Measurements from ENCODE around the gene FGF2.

GRCh38 chr4:122814426-122814825 is 12.2 kb upstream of the FGF2 start:
- TF ChIP-seq, protein P1, sequence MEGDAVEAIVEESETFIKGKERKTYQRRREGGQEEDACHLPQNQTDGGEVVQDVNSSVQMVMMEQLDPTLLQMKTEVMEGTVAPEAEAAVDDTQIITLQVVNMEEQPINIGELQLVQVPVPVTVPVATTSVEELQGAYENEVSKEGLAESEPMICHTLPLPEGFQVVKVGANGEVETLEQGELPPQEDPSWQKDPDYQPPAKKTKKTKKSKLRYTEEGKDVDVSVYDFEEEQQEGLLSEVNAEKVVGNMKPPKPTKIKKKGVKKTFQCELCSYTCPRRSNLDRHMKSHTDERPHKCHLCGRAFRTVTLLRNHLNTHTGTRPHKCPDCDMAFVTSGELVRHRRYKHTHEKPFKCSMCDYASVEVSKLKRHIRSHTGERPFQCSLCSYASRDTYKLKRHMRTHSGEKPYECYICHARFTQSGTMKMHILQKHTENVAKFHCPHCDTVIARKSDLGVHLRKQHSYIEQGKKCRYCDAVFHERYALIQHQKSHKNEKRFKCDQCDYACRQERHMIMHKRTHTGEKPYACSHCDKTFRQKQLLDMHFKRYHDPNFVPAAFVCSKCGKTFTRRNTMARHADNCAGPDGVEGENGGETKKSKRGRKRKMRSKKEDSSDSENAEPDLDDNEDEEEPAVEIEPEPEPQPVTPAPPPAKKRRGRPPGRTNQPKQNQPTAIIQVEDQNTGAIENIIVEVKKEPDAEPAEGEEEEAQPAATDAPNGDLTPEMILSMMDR (IDR thresholded peaks at IDR 0.05), result no peak
- TF ChIP-seq EP300 (IDR thresholded peaks at IDR 0.05) (no peak), POLR2AphosphoS5 (IDR thresholded peaks at IDR 0.05) (no peak), POLR2A (IDR thresholded peaks at IDR 0.05) (no peak)
